K562 (cell line): Measurements from ENCODE around the gene RBP3.

Experiments
- ZFX ChIP-seq: sonication (generic); formaldehyde crosslinking; IDR thresholded peaks from 2 replicates; pipeline ENCODE4 v1.8.0; 2022; ENCODE audit warnings: mild to moderate bottlenecking, missing genetic modification reagents, moderate library complexity
- TF ChIP-seq, protein P1 (sequence below): fragments of 450-650 bp; formaldehyde crosslinking; conservative IDR thresholded peaks from 2 replicates; pipeline ENCODE4 v1.4.0; 2022; ENCODE audit warnings: mild to moderate bottlenecking, missing genetic modification characterization
- TF ChIP-seq, protein P2 (sequence below), 3 experiments: IDR thresholded peaks in 2 of 3; conservative IDR thresholded peaks in 1 of 3; 2 replicates each; pipeline ENCODE4 v1.5.1; 2011 to 2012; ENCODE audit warnings: low read length in 3 of 3, mild to moderate bottlenecking in 3 of 3, control low read depth in 2 of 3, improper control_type of control experiment in 1 of 3, inconsistent platforms in 1 of 3, low read depth in 1 of 3, mixed read lengths in 1 of 3, moderate library complexity in 1 of 3; ENCODE audit not compliant: insufficient read depth in 2 of 3

DNA sequence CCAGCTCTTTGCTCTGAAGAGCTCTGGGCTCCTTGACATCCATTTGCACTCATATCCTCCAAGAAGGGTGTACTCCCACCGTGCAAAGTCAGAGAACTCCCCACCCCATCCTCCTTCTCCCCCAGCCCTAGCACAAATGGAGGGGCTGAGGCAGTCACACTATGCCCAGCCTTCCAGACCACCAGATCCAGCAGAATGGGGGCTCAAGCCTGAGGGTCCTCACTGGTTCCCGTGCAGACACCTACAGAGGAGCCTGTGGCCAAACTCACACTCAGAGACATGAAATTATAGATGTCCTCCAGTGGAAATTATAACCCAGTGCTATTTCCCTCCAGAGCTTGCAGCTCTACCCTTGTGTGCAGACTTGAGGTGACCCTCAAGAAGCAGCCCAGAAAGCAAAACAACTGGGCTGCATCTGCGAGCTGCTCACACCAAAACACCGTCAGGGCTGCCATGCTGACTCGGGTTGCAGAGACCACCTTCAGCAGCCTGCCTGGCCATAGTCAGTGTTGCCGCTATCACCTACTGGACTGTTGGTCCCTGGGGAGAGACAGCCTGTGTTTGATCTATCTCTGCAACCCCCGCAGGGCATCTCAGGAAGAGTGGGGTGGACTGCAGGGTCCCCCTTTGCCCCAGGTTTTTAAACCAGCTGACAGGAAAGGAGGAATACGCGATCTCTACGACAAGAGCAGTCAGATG is 28.5 kb downstream of the RBP3 start:
- TF ChIP-seq, protein P1, sequence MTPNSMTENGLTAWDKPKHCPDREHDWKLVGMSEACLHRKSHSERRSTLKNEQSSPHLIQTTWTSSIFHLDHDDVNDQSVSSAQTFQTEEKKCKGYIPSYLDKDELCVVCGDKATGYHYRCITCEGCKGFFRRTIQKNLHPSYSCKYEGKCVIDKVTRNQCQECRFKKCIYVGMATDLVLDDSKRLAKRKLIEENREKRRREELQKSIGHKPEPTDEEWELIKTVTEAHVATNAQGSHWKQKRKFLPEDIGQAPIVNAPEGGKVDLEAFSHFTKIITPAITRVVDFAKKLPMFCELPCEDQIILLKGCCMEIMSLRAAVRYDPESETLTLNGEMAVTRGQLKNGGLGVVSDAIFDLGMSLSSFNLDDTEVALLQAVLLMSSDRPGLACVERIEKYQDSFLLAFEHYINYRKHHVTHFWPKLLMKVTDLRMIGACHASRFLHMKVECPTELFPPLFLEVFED: no peak
- TF ChIP-seq ZFX: no peak
- TF ChIP-seq, protein P2, sequence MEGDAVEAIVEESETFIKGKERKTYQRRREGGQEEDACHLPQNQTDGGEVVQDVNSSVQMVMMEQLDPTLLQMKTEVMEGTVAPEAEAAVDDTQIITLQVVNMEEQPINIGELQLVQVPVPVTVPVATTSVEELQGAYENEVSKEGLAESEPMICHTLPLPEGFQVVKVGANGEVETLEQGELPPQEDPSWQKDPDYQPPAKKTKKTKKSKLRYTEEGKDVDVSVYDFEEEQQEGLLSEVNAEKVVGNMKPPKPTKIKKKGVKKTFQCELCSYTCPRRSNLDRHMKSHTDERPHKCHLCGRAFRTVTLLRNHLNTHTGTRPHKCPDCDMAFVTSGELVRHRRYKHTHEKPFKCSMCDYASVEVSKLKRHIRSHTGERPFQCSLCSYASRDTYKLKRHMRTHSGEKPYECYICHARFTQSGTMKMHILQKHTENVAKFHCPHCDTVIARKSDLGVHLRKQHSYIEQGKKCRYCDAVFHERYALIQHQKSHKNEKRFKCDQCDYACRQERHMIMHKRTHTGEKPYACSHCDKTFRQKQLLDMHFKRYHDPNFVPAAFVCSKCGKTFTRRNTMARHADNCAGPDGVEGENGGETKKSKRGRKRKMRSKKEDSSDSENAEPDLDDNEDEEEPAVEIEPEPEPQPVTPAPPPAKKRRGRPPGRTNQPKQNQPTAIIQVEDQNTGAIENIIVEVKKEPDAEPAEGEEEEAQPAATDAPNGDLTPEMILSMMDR (IDR thresholded peaks at IDR 0.05 in 2 of 3, conservative IDR thresholded peaks at IDR 0.05 in 1 of 3; ENCODE audit: insufficient read depth in 2 of 3, low read depth in 1 of 3, low read length in 3 of 3): no peak
